Measurements from ENCODE around the gene ITGB1BP1.

The ITGB1BP1 gene

DNA sequence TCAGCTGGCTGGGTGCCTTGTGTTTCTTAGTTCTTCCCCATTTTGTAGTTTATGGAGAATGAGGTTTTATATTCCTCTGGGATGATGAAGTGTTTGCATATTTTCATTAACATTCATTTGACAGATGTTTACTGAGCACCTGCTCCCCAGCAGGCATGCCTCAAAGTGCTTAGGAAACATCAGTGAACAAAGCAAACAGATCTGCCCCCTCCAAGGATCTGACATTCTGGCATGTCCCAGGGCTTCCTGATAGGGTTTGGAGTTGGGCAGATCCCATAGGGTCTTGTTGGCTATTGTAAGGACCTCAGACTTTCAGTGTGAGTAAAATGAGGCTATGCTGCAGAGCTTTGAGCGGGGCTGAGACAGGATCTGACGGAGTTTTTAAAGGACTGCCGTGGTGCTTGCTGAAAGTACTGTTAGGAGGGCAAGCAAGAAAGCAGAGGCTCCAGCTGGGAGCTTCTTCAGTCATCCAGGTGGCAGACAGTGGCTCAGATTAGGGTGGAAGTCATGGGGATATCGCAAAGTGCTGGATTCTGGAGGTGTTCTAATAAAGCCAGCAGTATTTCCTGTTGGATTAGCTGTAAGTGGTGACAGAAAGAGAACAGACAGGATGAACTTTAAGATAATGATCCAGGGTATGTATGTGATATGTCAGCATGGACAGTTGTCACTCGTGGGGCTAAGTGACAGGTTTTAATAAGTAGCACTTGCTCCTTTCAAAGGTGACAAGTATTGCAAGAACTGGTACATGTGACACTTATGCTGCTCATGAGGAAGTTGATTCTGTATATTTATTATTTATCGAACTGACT is 39.8 kb upstream of the ITGB1BP1 start:
- TF ChIP-seq, protein P1, sequence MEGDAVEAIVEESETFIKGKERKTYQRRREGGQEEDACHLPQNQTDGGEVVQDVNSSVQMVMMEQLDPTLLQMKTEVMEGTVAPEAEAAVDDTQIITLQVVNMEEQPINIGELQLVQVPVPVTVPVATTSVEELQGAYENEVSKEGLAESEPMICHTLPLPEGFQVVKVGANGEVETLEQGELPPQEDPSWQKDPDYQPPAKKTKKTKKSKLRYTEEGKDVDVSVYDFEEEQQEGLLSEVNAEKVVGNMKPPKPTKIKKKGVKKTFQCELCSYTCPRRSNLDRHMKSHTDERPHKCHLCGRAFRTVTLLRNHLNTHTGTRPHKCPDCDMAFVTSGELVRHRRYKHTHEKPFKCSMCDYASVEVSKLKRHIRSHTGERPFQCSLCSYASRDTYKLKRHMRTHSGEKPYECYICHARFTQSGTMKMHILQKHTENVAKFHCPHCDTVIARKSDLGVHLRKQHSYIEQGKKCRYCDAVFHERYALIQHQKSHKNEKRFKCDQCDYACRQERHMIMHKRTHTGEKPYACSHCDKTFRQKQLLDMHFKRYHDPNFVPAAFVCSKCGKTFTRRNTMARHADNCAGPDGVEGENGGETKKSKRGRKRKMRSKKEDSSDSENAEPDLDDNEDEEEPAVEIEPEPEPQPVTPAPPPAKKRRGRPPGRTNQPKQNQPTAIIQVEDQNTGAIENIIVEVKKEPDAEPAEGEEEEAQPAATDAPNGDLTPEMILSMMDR (conservative IDR thresholded peaks at IDR 0.05), result no peak
- peak overlapping the region; percentile 64 for H3K27ac ChIP-seq

DNA sequence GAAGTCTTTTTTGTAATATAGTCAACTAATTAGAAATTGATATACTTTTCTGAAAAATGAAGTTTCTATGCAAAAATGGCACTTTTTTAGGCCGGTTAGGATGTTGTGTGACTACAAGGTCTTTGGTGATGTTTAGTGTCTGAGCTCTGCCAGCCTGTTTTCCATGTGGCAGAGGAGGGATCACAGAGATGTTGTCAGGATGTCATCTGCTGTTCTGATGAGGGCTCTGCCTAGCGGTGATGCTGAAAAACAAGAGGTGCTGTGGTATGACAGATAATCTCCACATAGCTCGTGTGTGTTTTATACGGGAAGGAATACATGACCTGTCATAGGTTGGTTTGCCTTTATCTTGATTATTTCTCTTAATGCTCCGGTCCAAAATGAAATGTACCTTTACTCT is 39.0 kb upstream of the ITGB1BP1 start:
- TF ChIP-seq, protein P1 (conservative IDR thresholded peaks at IDR 0.05), result no peak
- H3K27ac ChIP-seq, result peak overlapping the region; percentile 64

DNA sequence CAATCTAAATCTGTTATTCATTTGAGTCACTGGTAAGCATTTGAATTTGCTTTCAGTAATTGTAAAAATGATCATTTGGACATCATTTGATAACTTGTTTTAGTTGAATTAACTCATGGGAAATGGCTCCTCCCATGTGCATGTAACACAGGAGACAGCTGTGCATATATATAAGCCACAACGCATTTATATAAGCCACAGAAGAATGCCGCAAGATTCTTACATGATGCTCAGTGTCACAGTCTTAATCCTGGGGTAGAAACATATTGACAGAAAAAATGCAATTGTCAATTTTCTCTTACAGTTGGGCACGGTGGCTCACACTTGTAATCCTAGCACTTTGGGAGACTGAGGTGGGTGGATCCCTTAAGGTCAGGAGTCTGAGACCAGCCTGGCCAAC is 37.8 kb upstream of the ITGB1BP1 start:
- H3K27ac ChIP-seq, result peak overlapping the region; percentile 64; the same call in 1 of the 2 replicates
- TF ChIP-seq, protein P1 (conservative IDR thresholded peaks at IDR 0.05), result no peak

GRCh38 chr2:9460441-9461017 is 37.2 kb upstream of the ITGB1BP1 start:
- no peak overlapping the region for H3K27ac ChIP-seq
- TF ChIP-seq, protein P1 (conservative IDR thresholded peaks at IDR 0.05), result no peak

- H3K27ac ChIP-seq, result peak overlapping the region; percentile 66
- TF ChIP-seq, protein P1 (conservative IDR thresholded peaks at IDR 0.05), result no peak
Observed at GRCh38 chr2:9451231-9451630, 27.9 kb upstream of the ITGB1BP1 start.

DNA sequence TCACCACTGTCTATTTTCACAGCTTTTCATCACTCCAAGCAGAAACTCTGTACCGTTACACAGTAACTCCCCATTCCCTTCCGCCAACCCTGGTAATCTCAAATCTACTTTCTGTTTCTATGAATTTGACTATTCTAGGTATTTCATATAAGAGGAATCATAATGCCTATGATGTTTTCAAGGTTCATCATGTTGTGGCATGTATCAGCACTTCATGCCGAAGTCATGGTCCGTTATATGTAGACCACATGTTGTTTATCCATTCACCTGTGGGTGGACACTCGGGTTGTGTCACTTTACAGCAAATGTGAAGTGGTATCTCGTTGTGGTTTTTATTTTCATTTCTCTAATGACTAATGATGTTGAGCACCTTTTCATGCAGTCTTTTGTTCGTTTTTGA is 21.8 kb upstream of the ITGB1BP1 start:
- TF ChIP-seq, protein P1 (conservative IDR thresholded peaks at IDR 0.05), result no peak
- H3K27ac ChIP-seq, result no peak overlapping the region

DNA sequence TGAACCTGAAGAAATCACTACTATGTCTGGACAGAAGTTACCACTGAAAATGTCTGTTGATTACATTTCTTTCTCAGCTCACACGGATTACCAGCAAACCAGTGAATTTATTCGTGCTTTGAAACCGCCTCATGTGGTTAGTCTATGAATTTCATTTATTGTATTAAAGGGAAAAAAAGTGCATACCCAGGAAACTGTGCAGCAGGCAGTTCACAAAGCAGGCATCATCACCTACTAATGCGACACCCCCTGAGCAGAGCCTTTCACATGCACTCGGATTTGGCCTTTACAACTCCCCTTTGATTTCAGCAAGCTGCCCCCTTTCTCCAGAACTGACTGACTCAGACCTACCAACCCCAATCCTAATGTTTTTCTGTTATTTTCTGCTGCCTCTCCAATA is 20.2 kb upstream of the ITGB1BP1 start:
- TF ChIP-seq, protein P1 (conservative IDR thresholded peaks at IDR 0.05), result no peak
- peak overlapping the region; percentile 64 for H3K27ac ChIP-seq

Data from VCaP (cell line).